Measurements from ENCODE around the gene PHF10. TPM values are rescaled to one million over a fixed set of nuclear protein-coding genes. Genes with fewer than 3 reads are reported as not detected.

The PHF10 gene
- total RNA-seq, 1 donor from 2014 or later: 91.2 TPM

DNA sequence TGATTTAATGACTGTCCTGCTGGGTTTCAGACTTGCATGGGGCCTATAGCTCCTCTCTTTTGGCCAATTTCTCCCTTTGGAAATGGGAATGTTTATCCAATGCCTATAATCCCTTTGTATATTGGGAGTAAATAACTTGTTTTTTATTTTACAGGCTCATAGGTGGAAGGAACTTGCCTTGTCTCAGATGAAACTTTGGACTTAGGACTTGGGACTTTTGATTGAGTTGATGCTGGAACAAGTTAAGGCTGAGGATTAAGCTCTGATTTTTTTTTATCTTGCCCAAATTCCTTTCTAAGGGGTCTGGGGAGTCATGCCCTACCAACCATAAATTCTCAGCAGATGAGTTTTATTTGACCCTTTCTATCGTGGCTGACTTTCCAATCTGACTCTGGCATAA, 46.0 kb downstream of the PHF10 start:
- intact Hi-C loops (cut with micrococcal nuclease): no loop called here

DNA sequence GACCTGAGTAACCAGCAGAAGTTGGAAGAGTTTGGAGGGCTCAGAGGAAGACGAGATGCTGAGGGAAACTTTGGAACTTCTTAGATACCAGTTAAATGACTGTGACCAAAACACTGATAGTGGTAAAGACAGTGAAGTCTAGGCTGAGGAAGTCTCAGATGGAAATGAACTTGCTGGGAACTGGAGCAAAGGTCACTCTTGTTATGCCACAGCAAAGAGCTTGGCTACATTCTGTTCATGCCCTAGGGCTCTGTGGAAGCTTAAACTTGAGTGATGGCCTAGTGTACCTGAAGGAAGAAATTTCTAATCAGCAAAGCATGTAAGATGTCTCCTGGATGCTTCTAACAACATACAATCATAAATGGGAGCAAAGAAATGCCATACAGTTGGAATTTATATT, 47.2 kb downstream of the PHF10 start:
- Mint-ChIP-seq H3K4me3 (no peak overlapping the region), H3K4me1 (no peaks in the 10 kb centered on the region), H3K27ac (no peak overlapping the region), H3K9me3 (peaks cover 4% of the 10 kb centered on the region), H3K36me3 (ENCODE audit: low read depth) (peaks cover 14% of the 10 kb centered on the region), H3K27me3 (no peaks in the 10 kb centered on the region)
- DNase-seq: no peak
- intact Hi-C loops (cut with micrococcal nuclease): no loop called here

More for the DNA sequence above, 46.0 kb downstream of the PHF10 start:
- Mint-ChIP-seq H3K27me3 (no peaks in the 10 kb centered on the region), H3K4me3 (no peak overlapping the region), H3K27ac (no peak overlapping the region), H3K36me3 (ENCODE audit: low read depth) (peaks cover 16% of the 10 kb centered on the region), H3K4me1 (no peaks in the 10 kb centered on the region), H3K9me3 (peaks cover 4% of the 10 kb centered on the region)
- DNase-seq: no peak

DNA sequence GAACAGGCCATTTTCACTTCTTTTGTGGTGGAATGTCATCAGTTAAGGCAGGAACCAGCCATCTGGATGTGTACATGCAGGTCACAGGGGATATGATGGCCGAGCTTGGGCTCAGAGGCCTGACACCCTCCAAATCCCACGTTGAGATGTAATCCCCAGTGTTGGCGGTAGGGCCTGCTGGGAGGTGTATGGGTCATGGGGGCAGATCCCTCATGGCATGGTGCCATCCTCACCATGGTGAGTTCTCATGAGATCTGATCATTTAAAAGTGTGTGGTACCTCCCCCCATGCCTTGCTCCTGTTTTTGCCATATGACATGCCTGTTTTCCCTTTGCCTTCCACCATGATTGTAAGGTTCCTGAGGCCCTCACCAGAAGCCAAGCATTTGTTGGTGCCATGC, 49.3 kb downstream of the PHF10 start:
- no peak overlapping the region for H3K4me3 Mint-ChIP-seq
- no peak overlapping the region for H3K27ac Mint-ChIP-seq
- H3K9me3 Mint-ChIP-seq: no peaks in the 10 kb centered on the region
- intact Hi-C loops (cut with micrococcal nuclease): no loop called here
- DNase-seq: no peak
- H3K4me1 Mint-ChIP-seq: peaks cover under 1% of the 10 kb centered on the region
- no peaks in the 10 kb centered on the region for H3K27me3 Mint-ChIP-seq
- peaks cover 6% of the 10 kb centered on the region for H3K36me3 Mint-ChIP-seq (ENCODE audit: low read depth)

DNA sequence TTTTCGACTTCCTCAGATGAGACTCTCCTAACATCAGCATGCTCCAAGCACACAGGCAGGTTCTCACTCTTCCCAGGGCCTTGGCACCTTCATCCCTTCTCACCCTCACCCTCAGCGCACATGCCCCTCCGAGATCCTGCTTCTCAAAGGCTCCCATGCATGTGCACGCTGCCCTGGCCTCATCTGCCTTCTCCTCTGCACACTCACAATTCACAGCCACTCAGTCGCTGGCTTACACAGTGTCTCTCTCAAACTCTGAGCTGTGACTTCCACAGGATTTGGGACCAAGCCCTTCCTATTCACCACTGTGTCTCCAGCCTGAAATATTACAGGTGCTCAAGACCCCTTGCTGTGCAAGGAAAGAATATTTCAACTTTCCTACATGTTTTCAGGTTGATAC, 52.7 kb downstream of the PHF10 start:
- intact Hi-C loops (cut with micrococcal nuclease): no loop called here
- Mint-ChIP-seq H3K9me3 (no peaks in the 10 kb centered on the region), H3K36me3 (ENCODE audit: low read depth) (peaks cover 4% of the 10 kb centered on the region)

DNA sequence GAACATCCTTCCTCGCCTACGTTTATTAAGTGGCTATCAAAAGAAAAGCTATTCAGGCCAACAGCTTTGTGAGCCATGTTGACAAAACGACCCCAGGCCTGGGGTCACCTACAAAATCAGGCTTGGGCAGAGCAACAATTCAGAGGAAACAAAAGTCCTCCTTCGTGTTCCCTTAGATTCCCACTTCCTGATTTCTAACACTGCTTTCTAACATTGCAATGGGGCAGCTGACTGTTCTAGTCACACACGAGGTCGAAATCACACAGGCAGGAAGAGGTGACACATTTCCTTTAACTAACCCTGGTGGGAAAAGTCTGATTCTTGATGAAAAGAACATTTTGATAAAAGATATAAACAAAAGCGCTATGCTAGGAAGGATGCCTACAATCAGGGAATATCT, 54.4 kb downstream of the PHF10 start:
- H3K4me3 Mint-ChIP-seq: no peak overlapping the region
- no peaks in the 10 kb centered on the region for H3K27me3 Mint-ChIP-seq
- no peak for DNase-seq
- no peak overlapping the region for H3K27ac Mint-ChIP-seq
- intact Hi-C loops (cut with micrococcal nuclease): no loop called here
- H3K4me1 Mint-ChIP-seq: peaks cover 6% of the 10 kb centered on the region
- peaks cover 2% of the 10 kb centered on the region for H3K36me3 Mint-ChIP-seq (ENCODE audit: low read depth)
- no peaks in the 10 kb centered on the region for H3K9me3 Mint-ChIP-seq

More for the DNA sequence above, 52.7 kb downstream of the PHF10 start:
- Mint-ChIP-seq H3K4me3 (no peak overlapping the region), H3K27ac (no peak overlapping the region), H3K27me3 (no peaks in the 10 kb centered on the region), H3K4me1 (peaks cover 6% of the 10 kb centered on the region)
- DNase-seq: no peak

DNA sequence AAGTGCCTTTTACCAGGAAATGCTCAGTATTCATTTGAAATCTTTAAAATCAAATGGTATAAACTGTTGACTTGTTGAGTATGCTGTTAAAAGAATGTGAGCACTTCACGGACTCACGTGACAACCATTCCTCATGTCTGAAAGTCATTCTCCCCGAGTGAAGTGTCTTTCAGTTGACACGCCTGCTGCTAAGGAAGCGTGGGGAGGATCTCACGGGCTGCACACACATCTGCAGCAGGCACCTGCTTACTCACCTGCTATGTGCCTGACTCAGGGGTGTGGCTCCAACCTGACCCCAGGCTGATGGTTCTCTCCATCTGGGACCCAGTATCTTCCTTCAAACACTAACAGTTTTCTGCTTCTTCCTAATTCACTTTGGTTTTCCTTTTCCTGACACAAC, 55.2 kb downstream of the PHF10 start:
- no peak overlapping the region for H3K4me3 Mint-ChIP-seq
- H3K9me3 Mint-ChIP-seq: no peaks in the 10 kb centered on the region
- no peaks in the 10 kb centered on the region for H3K27me3 Mint-ChIP-seq
- DNase-seq: peak; percentile 47
- peaks cover 6% of the 10 kb centered on the region for H3K4me1 Mint-ChIP-seq
- intact Hi-C loops (cut with micrococcal nuclease): no loop called here
- peaks cover 2% of the 10 kb centered on the region for H3K36me3 Mint-ChIP-seq (ENCODE audit: low read depth)
- no peak overlapping the region for H3K27ac Mint-ChIP-seq

DNA sequence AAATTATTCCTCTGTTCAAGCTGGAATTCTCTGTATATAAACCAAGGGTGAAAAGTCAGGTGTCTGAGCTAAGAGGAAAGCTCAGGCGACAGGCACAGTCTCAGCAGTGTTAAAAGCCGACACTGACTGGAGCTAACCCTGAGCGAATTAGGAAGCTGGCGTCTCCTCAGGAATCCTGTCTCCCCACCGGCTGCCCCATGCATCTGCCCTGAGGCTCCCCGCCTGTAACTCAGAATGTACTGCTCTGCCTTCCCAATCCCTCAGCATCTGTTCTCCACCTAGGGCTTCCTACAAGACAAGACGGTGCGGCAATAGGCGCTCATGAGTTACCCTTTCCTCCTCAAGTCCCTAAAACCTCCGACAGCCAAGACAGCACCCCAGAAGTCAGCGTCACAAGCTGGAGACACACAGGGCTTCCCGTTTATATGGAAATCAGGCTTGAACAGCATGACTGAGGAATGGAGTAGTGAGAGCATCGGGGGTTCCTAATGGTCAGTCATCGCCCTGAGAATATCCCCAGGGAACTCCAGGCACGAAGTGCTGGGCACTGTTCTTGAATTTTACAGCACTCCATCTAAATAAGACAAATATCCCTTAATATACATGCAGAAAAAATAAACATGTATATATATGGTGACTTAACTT, 56.0 kb downstream of the PHF10 start:
- Mint-ChIP-seq H3K4me1 (peaks cover 6% of the 10 kb centered on the region), H3K27ac (no peak overlapping the region), H3K27me3 (no peaks in the 10 kb centered on the region), H3K9me3 (no peaks in the 10 kb centered on the region), H3K36me3 (ENCODE audit: low read depth) (peaks cover 6% of the 10 kb centered on the region), H3K4me3 (no peak overlapping the region)
- intact Hi-C loops (cut with micrococcal nuclease): no loop called here
- DNase-seq: no peak

DNA sequence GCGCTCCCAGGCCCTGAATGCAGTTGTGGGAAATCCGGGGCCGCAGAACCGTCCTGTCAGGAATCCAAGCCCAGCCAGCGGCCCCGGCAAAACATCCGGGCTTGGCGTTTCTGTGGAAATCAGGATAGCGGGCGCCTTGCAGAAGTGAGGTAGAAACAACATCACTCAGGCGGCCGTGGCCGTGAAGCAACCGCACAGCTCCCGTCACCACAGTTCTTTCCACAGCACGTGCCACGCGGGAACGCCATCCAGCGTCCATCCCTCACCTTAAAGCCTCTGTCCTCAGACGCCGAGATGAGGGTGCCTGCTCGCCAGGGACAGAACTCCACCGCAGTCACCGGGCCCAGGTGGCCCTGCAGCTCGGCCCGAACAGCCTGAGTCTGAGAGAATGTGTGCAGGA, 56.6 kb downstream of the PHF10 start:
- intact Hi-C loops (cut with micrococcal nuclease): no loop called here
- H3K36me3 Mint-ChIP-seq (ENCODE audit: low read depth): peaks cover 6% of the 10 kb centered on the region
- H3K4me3 Mint-ChIP-seq: no peak overlapping the region
- H3K27ac Mint-ChIP-seq: no peak overlapping the region
- H3K9me3 Mint-ChIP-seq: no peaks in the 10 kb centered on the region
- DNase-seq: no peak
- no peaks in the 10 kb centered on the region for H3K27me3 Mint-ChIP-seq
- H3K4me1 Mint-ChIP-seq: peaks cover 6% of the 10 kb centered on the region

DNA sequence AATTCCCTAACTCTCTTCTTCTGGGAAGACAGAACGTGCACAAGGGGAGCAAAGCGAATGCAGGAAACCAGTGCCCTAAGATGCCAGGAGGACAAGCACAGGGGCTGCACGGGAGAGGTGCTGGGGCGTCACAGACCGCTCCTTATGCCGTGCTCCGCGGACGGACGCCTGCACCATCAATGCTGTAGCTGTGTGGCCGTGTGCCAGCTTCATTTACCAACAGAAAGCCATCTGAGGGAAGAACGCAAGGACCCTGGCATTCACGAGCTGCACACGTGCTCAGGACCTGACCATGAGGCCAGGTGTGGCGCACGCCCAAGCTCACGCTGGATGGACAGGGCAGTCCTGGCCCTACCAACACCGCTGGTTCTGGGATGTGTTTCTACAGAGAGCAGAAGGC, 57.9 kb downstream of the PHF10 start:
- Mint-ChIP-seq H3K9me3 (no peaks in the 10 kb centered on the region), H3K27ac (no peak overlapping the region), H3K4me3 (no peak overlapping the region), H3K4me1 (peaks cover 6% of the 10 kb centered on the region), H3K36me3 (ENCODE audit: low read depth) (peaks cover 6% of the 10 kb centered on the region), H3K27me3 (no peaks in the 10 kb centered on the region)
- intact Hi-C loops (cut with micrococcal nuclease): no loop called here
- DNase-seq: no peak

DNA sequence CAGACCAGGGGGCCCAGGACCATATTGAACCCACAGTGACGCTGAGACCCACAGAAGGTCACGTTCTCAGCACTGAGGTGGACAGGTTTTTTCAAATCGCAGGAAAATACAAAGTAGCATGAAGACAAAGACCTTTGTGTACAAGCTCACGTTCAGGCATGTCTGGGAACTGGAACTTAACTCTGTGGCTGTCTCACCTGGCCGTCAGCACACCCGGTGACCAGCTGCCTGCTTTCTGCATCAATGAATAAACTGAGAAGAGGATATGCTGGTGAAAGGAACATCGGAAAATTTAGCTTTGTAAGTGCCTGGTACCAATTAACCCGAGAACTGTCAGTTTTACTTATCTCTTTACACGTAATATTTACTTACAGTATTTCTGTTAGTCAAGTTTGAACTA, 59.0 kb downstream of the PHF10 start:
- intact Hi-C loops (cut with micrococcal nuclease): no loop called here
- no peak for DNase-seq
- Mint-ChIP-seq H3K4me1 (peaks cover 6% of the 10 kb centered on the region), H3K36me3 (ENCODE audit: low read depth) (peaks cover 6% of the 10 kb centered on the region), H3K9me3 (no peaks in the 10 kb centered on the region), H3K4me3 (no peak overlapping the region), H3K27me3 (no peaks in the 10 kb centered on the region), H3K27ac (no peak overlapping the region)

DNA sequence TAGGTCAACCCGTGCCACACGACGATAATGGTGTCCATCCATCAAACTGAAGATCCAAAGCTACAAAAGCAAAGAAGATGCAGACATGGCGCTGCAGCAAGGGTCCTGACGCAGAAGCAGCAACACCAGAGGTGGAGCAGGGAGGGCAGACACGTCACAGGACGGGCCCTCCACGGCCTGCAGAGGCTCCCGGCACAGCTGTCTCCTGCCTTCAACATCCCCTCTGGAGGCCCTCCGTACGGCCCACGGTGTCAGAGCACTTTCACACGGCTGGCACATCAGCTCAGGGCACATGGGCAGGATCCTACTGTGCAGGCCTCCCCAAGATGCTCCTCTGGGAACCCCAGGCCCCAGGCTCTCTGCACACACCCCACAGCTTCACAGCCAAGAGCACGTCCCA, 60.1 kb downstream of the PHF10 start:
- no peak for DNase-seq
- Mint-ChIP-seq H3K27me3 (no peaks in the 10 kb centered on the region), H3K4me3 (no peak overlapping the region), H3K9me3 (no peaks in the 10 kb centered on the region), H3K27ac (no peak overlapping the region), H3K4me1 (no peaks in the 10 kb centered on the region), H3K36me3 (ENCODE audit: low read depth) (peaks cover 4% of the 10 kb centered on the region)
- intact Hi-C loops (cut with micrococcal nuclease): no loop called here

DNA sequence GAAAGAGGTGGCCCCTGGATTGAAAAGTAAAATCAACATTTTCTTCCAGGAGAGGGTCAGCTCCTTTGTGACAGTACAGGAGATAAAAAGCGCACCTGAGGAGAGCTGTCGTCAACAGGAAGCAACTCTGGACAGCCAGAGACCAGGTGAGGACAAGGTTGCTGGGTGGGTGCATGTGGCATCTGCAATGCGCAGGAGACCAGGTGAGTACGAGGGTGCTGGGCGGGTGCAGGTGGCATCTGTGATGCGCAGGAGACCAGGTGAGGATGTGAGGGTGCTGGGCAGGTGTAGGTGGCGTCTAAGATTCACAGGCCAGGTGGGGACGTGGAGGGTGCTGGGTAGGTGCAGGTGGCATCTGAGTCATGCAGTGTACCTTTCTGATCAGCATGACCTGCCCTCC, 60.8 kb downstream of the PHF10 start:
- Mint-ChIP-seq H3K27me3 (no peaks in the 10 kb centered on the region), H3K4me1 (no peaks in the 10 kb centered on the region), H3K27ac (no peak overlapping the region), H3K36me3 (ENCODE audit: low read depth) (peaks cover 4% of the 10 kb centered on the region), H3K9me3 (no peaks in the 10 kb centered on the region), H3K4me3 (no peak overlapping the region)
- intact Hi-C loops (cut with micrococcal nuclease): no loop called here
- no peak for DNase-seq

DNA sequence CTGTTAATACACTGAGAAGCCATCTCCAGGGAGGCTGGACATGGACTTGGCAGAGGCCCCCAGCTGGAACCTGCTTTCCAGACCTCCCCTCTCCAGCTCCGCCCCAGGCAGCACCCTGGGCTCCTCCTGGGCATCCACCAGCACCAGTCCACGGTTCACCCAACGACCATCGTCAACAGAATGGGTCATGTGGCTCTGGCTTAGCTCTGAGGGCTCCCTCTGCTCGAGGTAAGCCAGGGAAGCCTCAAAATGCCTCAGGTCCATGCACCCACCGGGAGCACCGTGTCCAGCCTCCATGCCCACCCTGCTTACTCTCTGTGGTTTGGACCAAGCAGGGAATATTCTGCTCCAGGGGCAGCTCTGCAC, 62.9 kb downstream of the PHF10 start:
- intact Hi-C loops (cut with micrococcal nuclease): no loop called here
- Mint-ChIP-seq H3K4me1 (no peaks in the 10 kb centered on the region), H3K27me3 (no peaks in the 10 kb centered on the region), H3K4me3 (no peak overlapping the region), H3K36me3 (ENCODE audit: low read depth) (peaks cover 4% of the 10 kb centered on the region), H3K9me3 (no peaks in the 10 kb centered on the region), H3K27ac (no peak overlapping the region)
- no peak for DNase-seq

DNA sequence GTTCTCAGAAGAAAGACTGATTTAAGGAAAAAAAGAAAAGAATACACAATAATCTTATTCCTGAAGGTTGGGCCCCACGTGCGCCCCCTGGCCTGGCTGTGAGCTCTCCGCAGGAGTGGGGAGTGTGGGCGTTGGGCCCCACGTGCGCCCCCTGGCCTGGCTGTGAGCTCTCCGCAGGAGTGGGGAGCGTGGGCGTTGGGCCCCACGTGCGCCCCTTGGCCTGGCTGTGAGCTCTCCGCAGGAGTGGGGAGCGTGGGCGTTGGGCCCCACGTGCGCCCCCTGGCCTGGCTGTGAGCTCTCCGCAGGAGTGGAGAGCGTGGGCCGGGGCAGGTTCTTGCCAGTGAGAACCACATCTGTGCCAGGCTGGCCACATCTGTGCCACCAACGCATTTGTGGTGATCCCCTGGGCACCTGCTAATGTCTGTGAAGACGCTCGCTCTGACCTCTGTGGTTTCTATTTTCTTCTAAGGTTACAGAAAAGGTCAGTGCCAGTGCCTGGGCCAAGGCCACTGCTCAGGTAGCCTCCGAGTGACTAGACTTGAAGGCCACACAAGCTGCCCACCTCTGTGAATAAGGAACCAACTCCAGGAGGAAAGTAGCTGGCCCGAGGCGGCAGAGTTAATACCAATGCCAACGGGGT, 63.4 kb downstream of the PHF10 start:
- Mint-ChIP-seq H3K27me3 (no peaks in the 10 kb centered on the region), H3K9me3 (no peaks in the 10 kb centered on the region), H3K4me1 (no peaks in the 10 kb centered on the region), H3K27ac (no peak overlapping the region), H3K36me3 (ENCODE audit: low read depth) (peaks cover 6% of the 10 kb centered on the region), H3K4me3 (no peak overlapping the region)
- intact Hi-C loops (cut with micrococcal nuclease): no loop called here
- DNase-seq: no peak

Data from activated CD4-positive, alpha-beta T cell treated with anti-CD3 and anti-CD28 coated beads, Interleukin-2, amount 10 ng/mL, durations not matched to agents 24 days and 14 days (primary cell).